Stimulated activated CD8-positive, alpha-beta memory T cell treated with anti-CD3 and anti-CD28 coated beads, Interleukin-15, amount 100 ng/mL, for 4 hours (primary cell): ENCODE results near the gene MED15.
"Not testable (repeated sequence)": the region's sequence is repeated elsewhere in the genome, so short reads cannot be mapped to it uniquely, and the experiment has no call there.

Experiments used
- DNase-seq, 2 donors: peaks; one replicate each; pipeline ENCODE4 v3.0.0-alpha.2; 2020; ENCODE audit warnings: low read depth in 2 of 2

The MED15 gene

DNA sequence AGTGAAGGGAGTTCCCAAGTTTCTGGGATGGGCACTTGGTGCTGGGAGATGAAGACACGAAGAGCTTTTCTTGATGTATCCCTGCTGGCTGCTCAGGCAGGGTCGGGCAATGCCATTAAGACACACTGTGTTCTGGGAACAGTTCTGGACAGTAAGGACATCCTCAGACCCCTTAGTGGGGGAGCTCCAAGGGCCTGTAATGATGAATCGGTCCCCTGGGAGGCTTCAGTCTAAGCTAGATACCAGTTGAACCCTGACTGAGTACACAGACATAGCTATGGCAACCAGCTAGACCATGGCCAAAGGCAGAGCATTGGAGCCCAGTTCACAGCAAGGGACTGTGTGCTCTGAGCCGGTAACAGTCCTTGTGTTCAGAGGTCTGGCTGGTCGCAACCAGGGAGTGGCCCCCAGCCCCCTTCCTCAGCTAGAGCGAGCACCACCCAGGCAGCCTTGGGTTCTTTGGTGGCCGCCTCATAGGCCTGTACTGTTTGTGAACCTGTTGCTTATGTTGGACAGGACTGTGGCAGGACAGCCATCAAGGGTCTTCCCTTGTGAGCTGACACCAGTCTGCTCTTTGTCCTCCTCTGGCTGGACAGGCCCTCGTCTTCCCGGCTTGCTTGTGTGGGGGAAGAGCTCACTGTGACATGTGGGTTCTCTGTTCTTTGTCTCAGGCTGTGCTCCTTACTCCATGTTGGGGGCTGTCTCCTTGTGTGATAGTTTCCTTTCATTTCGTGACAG lies 25.0 kb downstream of the MED15 start:
- no peak for DNase-seq

DNA sequence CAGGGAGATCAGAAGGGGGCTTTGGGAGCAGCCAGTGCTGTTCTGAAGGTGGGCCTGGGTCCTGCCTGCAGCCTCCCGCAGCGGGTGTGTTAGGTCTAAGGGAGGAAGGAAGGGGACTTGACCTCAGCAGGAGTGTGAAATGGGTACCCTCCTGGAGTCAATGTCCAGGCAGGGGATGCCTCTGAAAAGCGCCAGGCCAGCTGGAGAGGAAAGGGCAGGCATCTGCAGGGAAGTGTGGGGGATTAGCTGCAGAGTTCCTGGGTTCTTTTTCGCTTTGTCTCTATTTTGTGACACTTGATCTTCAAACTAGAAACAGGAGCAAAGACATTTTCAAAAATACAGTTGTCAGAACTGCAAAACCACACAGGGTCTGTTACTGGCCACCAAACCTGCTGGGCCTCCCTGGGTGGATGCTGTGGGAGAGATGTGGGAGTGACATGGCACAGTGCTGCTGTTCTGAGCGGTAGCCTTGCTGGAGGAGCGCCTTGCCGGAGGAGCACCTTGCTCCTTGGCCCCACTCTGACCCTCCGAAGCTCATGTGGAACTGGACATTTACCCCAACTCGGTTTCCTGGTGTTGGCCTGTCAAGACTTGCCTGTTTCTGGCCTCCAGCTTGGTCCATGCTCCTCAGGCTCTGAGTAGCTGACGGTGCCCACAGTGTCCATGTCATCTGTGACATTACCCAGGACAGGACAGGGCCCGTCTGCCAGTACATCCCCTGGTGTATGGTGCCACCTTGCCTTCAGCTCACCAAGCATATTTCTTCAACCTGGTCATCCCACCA lies 25.9 kb downstream of the MED15 start:
- no peak for DNase-seq

DNA sequence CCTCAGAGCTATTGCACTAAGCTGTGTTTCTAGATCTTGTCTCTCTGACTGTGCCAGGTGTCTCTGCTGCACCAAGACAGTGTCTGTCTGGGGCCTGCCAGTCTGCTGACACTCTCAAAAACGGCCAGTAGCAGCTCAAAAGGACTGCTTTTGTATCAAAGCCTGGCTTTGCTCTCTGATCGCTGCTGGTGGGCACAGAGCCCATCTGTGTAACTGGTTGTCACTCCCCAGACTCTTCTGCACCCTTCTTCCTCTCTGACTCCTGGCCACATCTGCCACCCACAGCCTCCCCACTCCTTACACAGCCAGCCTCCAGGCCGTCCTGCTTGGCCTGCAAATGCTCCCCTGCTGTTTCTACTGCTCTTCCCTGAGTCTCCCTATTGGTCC lies 26.5 kb downstream of the MED15 start:
- DNase-seq, result no peak

DNA sequence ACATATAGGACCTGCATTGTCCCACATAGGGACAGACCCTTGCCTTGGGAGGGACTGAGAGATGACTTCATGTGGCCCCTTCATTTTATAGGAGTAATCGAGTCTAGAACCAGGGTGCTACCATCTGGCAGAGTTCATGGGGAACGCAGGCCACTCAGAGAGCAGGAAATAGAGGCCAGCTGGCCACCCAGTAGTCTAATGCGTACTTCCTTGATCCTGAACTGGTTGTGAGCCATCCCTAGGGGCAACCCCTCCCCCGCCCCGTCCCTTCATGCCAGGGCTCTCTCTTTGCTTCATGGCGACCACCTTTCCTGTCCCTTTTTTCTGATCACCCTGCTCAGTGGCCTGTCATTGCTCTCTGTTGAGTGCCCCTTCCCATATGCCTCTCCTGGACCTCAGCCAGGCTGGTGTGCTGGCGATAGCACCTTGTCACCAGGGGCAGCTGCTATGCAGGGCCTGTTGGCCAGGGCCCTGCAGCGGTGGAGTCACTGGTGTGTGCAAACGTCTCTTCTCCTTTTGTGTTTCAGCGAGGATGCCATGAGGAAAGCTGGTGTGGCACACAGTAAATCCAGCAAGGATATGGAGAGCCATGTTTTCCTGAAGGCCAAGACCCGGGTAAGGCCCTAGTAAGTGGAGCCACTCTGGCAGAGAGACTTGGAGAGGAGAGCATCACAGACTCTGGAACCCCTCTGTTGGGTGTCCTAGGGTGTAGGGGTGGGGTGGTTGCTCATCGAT lies 29.3 kb downstream of the MED15 start:
- DNase-seq, result no peak

DNA sequence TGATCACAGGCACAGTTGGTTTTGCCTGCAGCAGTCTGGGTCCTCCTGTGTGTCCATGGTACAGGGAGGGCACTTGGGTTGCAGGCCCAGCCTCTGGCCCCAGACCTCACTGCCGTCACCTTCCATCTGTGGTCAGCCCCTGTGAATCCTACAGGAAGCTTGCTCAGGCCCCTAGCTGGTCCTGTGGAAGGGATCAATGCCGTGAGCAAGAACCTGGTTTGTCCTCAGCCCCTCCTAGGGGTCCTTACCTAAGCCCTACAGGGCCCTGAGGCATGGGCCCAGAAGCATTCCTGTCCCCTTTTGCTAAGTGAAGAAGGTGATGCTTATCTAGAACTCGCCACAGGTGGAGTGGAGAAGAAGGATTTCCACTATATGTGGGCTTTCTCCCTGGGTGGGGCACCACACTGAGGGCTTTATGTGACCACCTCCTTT lies 29.9 kb downstream of the MED15 start:
- DNase-seq, result no peak

DNA sequence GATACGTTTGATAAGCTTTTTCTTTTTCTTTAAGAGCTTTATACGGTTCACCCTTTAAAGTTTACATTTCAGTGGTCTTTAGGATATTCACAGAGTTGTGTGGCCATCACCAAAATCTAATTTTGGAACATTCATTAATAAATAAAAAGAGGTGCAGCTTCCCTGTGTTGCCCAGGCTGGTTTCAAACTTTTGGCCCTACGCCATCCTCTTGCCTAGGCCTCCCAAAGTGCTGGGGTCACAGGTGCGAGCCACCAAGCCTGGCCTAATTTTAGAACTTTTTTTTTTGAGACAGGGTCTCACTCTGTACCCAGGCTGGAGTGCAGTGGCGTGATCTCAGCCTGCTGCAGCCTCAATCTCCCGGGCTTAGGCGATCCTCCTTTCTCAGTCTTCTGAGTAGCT lies 30.6 kb downstream of the MED15 start:
- DNase-seq, result no peak

DNA sequence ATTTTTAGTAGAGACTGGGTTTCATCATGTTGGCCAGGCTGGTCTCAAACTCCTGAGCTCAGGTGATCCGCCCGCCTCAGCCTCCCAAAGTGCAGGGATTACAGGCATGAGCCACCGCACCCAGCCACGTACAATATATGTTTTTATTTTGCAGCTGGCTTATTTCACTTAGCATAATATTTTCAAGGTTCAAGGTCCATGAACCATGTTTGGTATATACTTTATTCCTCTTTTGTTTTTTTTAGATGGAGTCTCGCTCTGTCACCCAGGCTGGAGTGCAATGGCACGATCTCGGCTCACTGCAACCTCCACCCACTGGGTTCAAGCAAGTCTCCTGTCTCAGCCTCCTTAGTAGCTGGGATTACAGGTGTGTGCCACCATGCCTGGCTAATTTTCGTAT lies 31.5 kb downstream of the MED15 start:
- DNase-seq, result not testable (repeated sequence)

DNA sequence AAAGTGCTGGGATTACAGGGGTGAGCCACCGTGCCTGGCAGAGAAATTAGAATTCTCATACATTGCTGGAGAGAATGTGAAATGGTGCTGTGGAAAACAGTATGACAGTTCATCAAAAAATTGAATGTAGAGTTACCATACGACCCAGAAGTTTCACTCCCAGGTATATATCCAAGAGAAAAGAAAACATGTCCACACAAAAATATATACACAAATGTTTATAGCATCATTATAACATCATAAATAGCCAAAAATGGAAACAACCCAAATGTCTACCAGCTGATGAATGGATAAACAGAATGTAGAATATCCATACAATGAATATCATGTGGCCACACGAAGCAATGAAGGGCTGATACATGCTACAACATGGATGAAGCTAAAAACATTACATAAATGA lies 34.6 kb downstream of the MED15 start:
- DNase-seq, result no peak

DNA sequence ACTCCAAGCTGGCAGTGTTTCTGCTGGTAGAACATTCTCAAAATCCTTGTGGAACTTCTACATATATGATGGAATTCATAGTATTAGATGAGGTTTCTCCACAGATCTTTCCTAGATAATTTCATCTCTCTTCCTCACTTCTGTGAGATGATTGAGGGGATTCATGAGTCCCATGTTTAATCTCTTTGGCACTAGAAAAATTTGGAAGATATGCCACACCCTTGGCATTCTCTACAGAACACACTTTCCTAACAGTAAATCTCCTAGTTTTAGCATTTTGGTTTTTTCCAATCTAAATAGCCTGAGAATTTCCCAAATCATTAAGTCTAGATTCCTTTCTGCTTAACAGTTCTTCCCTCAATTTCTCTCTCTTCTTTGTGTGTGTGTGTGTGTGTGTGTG lies 35.3 kb downstream of the MED15 start:
- DNase-seq, result no peak

DNA sequence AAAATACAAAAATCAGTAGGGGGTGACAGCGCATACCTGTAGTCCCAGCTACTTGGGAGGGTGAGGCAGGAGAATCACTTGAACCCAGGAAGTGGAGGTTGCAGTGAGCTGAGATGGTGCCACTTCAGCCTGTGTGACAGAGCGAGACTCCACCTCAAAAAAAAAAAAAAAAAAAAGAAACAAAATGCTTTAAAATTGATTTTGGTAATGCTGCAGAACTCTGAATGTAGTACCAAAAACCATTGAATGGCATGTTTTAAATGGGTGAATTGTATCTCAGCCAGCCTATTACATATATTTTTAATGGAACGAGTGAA lies 37.9 kb downstream of the MED15 start:
- DNase-seq, result not testable (repeated sequence)

DNA sequence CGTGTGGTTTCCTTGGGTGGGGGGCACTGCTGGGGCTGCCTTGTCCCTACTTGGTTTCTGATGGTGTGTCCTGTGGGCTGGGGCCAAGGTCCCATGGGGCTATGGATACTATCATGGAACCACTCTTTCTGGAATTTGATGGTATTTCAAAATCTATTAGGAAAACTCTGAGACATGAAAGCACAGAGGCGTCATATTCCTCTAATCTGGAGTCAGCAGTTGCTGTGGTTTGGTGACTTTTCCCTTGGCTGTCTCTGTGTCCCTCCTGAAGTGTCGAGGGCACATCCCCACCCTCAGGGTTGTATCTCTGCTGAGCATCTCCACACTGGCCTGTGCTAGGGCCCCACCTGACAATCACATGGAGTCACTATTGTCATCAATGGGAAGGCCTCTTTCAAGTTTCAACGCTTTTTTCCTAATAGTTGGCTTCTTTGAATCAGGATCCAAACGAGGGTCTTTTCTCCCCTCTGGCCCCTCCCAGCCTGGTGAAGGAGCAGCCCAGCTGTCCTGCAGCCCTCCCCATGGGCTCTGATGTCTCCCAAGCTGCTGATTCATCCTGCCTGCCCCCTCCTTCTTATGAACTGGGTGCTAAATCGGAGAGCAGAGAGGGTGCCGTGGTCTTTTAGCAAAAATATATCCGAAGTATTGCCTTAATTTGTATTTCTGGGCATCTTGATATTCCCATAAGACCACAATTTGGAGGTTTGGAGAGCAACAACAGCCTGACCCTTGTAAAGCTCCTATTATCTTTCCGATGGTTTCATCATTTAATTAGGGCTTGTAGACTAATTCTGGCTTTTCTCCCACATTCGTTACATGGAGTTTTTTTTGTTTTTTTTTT lies 38.5 kb downstream of the MED15 start:
- no peak for DNase-seq

DNA sequence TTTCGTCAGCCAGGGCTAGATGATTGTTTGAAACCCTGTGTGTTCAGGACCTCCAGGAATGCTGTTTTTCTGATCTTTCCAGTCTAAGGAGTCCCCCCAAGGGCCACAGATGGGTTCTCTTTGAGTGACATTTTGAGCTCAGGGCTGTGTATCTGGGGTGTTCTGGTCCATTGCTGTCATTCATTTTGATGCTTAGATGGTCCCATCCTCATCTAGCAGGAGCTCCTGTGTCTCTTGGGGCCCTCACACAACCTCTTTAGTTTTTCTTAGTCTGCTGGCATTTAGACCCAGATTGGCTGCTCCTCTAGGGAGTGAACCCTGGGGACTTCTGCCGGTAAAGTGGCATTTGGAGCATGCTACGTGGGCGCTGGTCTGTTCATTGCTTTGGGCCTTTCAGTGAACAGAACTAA lies 39.1 kb downstream of the MED15 start:
- no peak for DNase-seq

DNA sequence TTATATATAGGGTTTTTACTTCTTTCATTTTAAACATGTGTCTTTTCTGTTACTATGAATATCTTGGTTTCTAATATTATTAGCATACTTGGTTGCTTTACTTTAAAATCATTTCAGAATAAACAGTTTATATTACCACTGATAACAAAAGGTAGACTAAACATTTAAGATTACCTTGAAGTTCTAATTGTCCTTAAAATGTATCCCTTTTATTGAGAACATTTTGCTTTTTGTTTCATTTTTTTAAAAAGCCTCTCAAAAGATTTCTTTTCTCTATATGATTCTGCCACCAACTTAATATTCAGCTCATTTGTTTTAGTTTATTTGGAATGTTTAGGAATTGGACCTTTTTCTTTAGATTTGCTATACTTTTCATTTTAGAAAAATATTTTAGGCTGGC lies 39.6 kb downstream of the MED15 start:
- DNase-seq, result no peak

DNA sequence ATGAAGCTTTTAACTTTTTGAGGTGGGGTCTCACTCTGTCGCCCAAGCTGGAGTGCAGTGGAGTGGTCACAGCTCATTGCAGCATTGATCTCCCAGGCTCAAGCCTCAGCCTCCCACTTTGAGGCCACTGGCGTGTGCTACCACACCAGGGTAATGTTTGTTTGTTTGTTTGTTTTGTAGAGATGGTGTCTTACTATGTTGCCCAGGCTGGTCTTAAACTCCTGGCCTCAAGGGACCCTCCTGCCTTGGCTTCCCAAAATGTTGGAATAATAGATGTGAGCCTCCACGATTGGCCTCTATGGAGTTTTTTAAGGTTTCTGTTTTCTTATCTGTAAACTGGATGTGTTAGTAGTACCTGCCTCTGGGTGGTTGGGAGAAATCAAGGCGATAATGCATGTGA lies 41.4 kb downstream of the MED15 start:
- DNase-seq, result no peak

DNA sequence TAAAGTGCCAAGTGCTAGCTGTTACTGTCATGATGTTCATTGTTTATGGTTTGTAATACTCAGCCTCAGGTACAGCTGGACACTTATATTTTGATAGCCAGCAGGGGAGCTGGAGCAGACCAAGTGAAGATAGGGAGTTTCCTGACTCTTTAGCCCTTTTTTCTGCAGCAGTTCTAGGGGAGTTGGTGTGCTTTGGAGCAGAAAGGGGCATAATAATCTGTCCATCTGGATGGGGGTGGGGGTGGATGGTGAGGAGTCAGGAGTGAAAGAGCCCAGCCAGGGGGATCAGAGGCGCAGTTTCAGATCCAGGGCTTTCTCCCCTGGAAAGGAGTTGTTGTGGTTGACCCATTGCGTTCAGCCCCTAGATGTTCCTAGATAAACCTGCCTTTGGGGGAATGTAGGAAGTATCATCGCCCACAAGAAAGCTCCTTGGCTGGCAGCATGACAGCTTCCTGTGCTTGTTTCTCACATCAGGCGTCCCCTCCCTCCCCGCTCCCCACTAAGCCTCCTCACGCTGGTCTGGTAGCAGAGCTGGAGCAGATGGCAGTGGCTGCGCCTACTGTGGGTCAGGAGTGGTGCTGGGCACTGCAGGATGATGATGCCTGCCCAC lies 41.9 kb downstream of the MED15 start:
- DNase-seq, result no peak

DNA sequence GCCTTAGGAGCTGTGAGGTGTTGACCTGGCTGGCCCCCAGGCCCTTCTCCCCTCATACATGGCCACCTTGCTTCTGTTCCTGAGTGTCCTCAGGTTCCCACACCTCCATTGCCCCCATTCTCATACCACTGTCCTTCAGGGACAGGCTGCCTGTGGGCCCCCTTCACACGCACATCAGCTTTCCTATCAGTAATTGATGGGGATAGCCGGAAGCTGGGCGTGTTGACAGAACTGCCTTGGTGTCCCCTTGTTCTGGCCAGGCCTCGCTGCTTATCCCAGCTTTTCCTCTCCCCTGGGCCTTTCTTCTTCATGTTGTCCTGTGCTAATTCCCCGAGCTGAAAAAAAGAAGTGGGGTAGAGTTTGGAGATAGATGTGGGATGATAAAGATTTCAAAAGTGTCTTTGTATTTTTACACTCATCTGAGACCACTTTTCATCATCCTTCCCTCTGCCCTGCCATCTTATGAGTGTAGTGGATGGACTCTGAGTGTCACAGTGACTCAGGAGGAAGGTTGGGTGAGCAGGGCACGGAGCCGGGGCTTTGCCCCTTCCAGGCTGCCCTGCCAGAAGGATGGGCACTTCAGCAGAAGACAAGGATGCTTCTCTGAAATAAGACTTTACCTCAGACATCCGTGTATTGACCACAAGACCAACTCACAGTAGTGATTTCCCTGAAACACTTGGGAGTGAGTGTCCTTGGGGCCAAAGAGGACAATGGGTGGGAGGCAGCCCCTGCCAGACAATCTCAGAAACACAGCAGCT lies 42.8 kb downstream of the MED15 start:
- DNase-seq, result no peak

DNA sequence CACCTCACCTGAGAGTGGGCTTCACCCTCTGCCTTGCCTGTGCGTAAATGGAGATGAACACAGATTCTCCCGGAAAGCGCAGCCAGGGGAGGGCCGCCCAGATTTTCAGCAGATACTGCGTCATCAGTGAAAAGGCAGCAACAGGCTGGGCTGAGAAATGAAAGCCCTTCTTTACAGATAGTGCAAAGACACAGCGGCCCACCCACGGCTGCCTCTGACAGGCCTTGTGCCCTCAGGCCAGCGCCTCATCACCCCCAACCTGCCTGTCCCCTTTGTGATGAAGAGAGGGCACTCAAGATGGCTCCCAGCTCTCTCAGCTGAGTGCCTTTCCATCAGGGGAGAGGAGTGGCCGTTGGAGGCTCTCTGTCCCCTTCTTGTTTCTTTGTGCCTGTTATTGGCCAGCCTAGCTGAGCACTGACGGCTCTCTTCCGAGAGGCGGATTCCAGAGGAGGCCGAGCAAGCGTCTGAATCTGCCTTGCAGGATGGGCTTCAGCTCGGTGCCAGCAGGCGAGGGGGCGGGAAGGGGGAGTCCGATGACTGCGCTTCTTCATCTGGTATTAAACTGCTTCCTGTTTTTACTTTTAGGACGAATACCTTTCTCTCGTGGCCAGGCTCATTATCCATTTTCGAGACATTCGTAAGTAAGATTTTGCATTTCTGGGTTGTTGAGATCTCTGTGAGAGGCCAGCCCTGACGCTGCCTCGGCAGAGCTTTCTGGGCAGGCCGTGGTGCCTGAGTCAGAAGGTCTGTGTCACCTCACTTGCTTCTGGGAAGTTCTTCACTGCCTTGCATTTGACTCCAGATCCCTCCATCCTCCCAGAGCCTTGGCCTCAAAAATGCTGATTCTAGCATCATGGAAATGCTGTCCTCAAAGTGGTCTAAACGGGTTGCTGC lies 43.7 kb downstream of the MED15 start:
- DNase-seq, result no peak

DNA sequence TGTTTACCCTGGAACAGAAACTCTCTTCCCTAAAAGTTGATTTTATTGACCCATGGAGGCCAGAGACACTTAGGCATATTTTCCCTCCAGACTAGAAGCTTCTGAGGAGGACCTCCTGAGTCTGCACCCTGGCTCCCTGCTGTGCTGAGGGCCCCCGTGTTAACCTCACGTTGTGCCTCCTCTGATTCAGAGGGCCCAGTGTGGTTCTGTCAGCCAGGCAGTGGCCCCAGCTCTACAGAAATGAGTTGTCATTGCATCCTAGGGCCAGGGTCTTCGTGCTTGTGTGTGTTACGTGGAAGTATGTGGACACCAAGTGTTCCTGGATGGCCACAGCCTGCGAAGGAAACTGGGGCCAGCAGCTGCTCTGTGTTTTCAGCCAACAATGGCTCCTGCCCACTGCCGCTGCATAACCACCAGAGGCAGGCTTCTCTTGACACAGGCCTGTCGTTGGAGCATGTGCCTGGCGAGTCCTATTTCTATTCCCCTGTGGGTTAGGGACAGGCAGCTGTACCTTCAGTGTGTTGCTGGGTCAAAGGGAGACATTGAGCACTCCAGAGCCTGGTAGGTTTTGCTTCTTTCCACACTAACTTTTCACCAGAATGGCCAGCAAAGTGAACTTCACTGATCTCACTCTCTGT lies 44.5 kb downstream of the MED15 start:
- no peak for DNase-seq
